Mesenchymal stem cell (in vitro differentiated cells and primary cell): Measurements from ENCODE around the gene TMEM170B.

Source experiments
- DNase-seq: peaks from one replicate; pipeline ENCODE4 v3.0.0-alpha.2; 2013
- H2AFZ ChIP-seq: one replicate; pipeline ENCODE4 v1.6.1; 2013; ENCODE audit warnings: low read depth, mild to moderate bottlenecking, control low read depth, inconsistent platforms, low read length, moderate library complexity
- H2AK5ac ChIP-seq: 2 replicates; pipeline ENCODE4 v1.6.1; 2013; ENCODE audit warnings: low read length, moderate library complexity, mild to moderate bottlenecking, inconsistent platforms; ENCODE audit not compliant: severe bottlenecking
- H2BK120ac ChIP-seq: one replicate; pipeline ENCODE4 v1.6.1; 2013; ENCODE audit warnings: low read depth, mild to moderate bottlenecking, inconsistent platforms, low read length, moderate library complexity
- H2BK12ac ChIP-seq, 2 experiments: one replicate each; pipeline ENCODE4 v1.6.1; 2013; ENCODE audit warnings: inconsistent platforms in 2 of 2, low read length in 2 of 2, mild to moderate bottlenecking in 2 of 2, moderate library complexity in 2 of 2, control low read depth in 1 of 2
- H2BK15ac ChIP-seq: one replicate; pipeline ENCODE4 v1.6.1; 2013; ENCODE audit warnings: mild to moderate bottlenecking, low read depth, inconsistent platforms; ENCODE audit not compliant: poor library complexity, severe bottlenecking
- H2BK5ac ChIP-seq: 2 replicates; pipeline ENCODE4 v1.6.1; 2013; ENCODE audit warnings: low read depth, mild to moderate bottlenecking, low read length, control low read depth, inconsistent platforms; ENCODE audit not compliant: poor library complexity, severe bottlenecking
- H3K14ac ChIP-seq, 2 experiments: one replicate each; pipeline ENCODE4 v1.6.1; 2013; ENCODE audit warnings: inconsistent platforms in 2 of 2, low read length in 2 of 2, control low read depth in 1 of 2, mild to moderate bottlenecking in 1 of 2, moderate library complexity in 1 of 2
- H3K18ac ChIP-seq, 2 experiments: one replicate each; pipeline ENCODE4 v1.6.1; 2013; ENCODE audit warnings: inconsistent platforms in 2 of 2, low read length in 2 of 2, control low read depth in 1 of 2, low read depth in 1 of 2, mild to moderate bottlenecking in 1 of 2
- H3K23ac ChIP-seq, 2 experiments: one replicate each; pipeline ENCODE4 v1.6.1; 2013; ENCODE audit warnings: inconsistent platforms in 2 of 2, low read length in 2 of 2, mild to moderate bottlenecking in 2 of 2, moderate library complexity in 2 of 2, control low read depth in 1 of 2
- H3K27ac ChIP-seq: 2 replicates; pipeline ENCODE4 v1.5.1; 2013; ENCODE audit warnings: mild to moderate bottlenecking, moderate library complexity, low read length, control low read depth, inconsistent platforms; ENCODE audit not compliant: poor library complexity, severe bottlenecking
- H3K27me3 ChIP-seq, 2 experiments: 2 replicates each; pipeline versions ENCODE4 v1.6.1 to v1.7.0; 2013; ENCODE audit warnings: low read length in 2 of 2, mild to moderate bottlenecking in 2 of 2, moderate library complexity in 2 of 2, control low read depth in 1 of 2, inconsistent platforms in 1 of 2; ENCODE audit not compliant: control insufficient read depth in 1 of 2, insufficient read depth in 1 of 2
- H3K36me3 ChIP-seq, 2 experiments: 2 replicates each; pipeline versions ENCODE4 v1.6.1 to v1.7.0; 2013; ENCODE audit warnings: low read length in 2 of 2, control low read depth in 1 of 2, inconsistent platforms in 1 of 2, low read depth in 1 of 2, mild to moderate bottlenecking in 1 of 2; ENCODE audit not compliant: insufficient read depth in 2 of 2, control insufficient read depth in 1 of 2
- H3K4ac ChIP-seq, 2 experiments: one replicate each; pipeline ENCODE4 v1.6.1; 2013; ENCODE audit warnings: inconsistent platforms in 2 of 2, low read length in 2 of 2, mild to moderate bottlenecking in 2 of 2, moderate library complexity in 2 of 2, control low read depth in 1 of 2, low read depth in 1 of 2
- H3K4me1 ChIP-seq: 2 replicates; pipeline ENCODE4 v1.6.1; 2013; ENCODE audit warnings: low read depth, low read length, control low read depth; ENCODE audit not compliant: control insufficient read depth, insufficient read depth
- H3K4me2 ChIP-seq: 2 replicates; pipeline ENCODE4 v1.6.1; 2013; ENCODE audit warnings: low read length, mild to moderate bottlenecking, inconsistent platforms; ENCODE audit not compliant: poor library complexity, severe bottlenecking
- H3K4me3 ChIP-seq, 2 experiments: 2 replicates each; pipeline versions ENCODE4 v1.5.1 to v1.7.0; 2013; ENCODE audit warnings: low read length in 2 of 2, mild to moderate bottlenecking in 2 of 2, control low read depth in 1 of 2, low read depth in 1 of 2; ENCODE audit not compliant: insufficient read depth in 1 of 2
- H3K79me1 ChIP-seq: replicated peaks from 2 replicates; pipeline ENCODE4 v1.6.1; 2013; ENCODE audit warnings: mild to moderate bottlenecking, control low read depth, low read length, inconsistent platforms; ENCODE audit not compliant: poor library complexity, severe bottlenecking
- H3K9ac ChIP-seq: 2 replicates; pipeline ENCODE4 v1.7.0; 2013; ENCODE audit warnings: mild to moderate bottlenecking, low read length, moderate library complexity
- H3K9me3 ChIP-seq: 2 replicates; pipeline ENCODE4 v1.7.0; 2013; ENCODE audit warnings: mild to moderate bottlenecking, low read length; ENCODE audit not compliant: control insufficient read depth
- H4K8ac ChIP-seq: one replicate; pipeline ENCODE4 v1.6.1; 2013; ENCODE audit warnings: inconsistent platforms, mild to moderate bottlenecking, low read length, moderate library complexity
- H4K91ac ChIP-seq: one replicate; pipeline ENCODE4 v1.6.1; 2013; ENCODE audit warnings: mild to moderate bottlenecking, low read length, inconsistent platforms
- WGBS: methylation state at CpG from one replicate; pipeline ENCODE4 v1.1.7; 2013; ENCODE audit warnings: mixed read lengths; 5-methylcytosine and 5-hydroxymethylcytosine counted together

The TMEM170B gene

DNA sequence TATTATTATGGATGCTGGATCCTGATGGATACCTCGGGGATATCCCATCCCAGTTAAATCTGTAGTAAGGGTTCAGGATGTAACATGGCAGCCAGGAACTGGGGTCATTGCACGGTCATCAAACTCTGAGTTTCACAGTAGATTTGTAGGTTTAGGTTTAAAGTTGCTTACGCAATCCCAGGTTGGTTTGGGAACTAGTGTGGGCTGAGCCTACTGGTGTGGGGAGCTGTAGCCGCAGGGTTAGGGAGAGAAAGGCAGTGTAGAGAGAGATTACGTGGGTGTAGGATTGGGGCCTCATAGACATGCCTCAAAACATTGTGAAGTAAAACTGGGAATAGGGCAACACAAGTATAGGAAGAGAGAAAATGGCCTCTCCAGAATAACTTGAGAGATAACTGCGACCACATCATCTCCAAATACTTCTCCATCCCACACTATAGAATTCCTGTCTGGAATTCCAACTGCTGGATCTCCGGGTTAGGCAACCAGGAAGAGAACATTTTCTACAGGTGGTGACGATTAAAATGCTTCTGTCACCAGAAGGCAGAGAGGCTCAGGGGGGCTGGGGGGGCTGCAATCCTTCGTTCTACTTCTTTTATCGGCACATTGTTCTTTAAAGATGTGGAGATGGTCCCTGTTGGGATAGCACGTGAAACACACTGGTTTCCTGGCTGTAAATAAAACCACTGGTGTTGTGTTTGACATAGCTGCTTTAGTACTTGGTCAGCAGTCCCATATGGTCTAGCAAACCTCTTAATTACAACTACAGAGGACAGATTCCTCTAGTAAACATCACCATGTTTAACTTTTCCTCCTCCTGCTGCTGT lies 44.9 kb upstream of the TMEM170B start:
- H3K4me2 ChIP-seq: no peak overlapping the region
- H3K14ac ChIP-seq: no peak overlapping the region
- no peaks in the 10 kb centered on the region for H3K36me3 ChIP-seq
- no peaks in the 10 kb centered on the region for H3K9me3 ChIP-seq
- H3K27ac ChIP-seq: no peak overlapping the region
- H3K27me3 ChIP-seq: peaks cover 0 to 2% of the 10 kb centered on the region in 2 experiments
- no peak overlapping the region for H2BK120ac ChIP-seq
- 68% methylated on average over 11 of the region's 11 CpGs for WGBS
- no peak overlapping the region for H3K9ac ChIP-seq
- no peak overlapping the region for H4K91ac ChIP-seq
- no peak overlapping the region for H3K4me3 ChIP-seq
- H3K79me1 ChIP-seq: no peaks in the 10 kb centered on the region
- H3K18ac ChIP-seq: no peak overlapping the region
- no peak overlapping the region for H4K8ac ChIP-seq
- peaks cover 3% of the 10 kb centered on the region for H3K4me1 ChIP-seq
- H3K23ac ChIP-seq: no peak overlapping the region
- no peak overlapping the region for H2AFZ ChIP-seq
- no peak overlapping the region for H3K4ac ChIP-seq
- no peak overlapping the region for H2BK12ac ChIP-seq
- peak; percentile 65 for DNase-seq
- no peak overlapping the region for H2BK15ac ChIP-seq
- no peak overlapping the region for H2BK5ac ChIP-seq
- peak overlapping the region; percentile 38 for H2AK5ac ChIP-seq

GRCh38 chr6:11493974-11494373 lies 43.6 kb upstream of the TMEM170B start:
- WGBS: 73% methylated on average over 5 of the region's 5 CpGs

DNA sequence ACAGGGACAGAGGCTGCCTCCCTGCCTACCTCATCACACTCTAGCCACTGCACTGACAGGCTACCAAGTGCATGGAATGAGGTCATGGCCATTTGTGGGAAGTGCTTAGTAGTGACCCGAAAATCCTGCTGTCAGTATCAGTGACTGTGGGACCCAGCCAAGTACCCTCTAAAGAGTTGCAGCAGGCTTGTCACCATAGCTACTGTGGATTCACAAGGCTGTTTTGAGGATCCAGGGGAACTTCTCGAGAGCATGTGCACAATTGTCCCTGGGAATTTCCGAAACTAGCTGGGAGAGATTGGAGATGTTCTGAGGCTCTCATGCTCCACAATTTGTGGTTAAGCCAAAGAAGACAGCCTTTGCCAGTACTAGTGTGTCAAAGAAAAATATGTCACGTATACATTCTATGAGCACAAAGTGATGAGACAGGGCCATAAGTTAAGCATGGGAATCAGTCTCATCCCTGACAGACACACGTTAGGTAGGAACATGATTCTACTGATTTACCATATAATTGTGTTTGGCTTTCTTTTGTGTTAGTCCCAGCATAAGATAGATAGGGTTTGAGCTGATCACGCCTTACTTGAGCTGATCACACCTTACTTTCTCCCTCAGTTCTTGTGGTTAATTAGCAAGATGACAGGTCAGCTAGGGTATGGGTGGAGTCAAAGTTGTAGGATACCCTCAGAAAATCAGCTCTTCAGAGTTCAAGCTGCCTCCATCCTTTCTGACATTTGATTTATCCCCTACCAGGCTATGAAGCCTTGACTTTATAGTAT lies 42.6 kb upstream of the TMEM170B start:
- H3K27me3 ChIP-seq: peaks cover 0 to 2% of the 10 kb centered on the region in 2 experiments
- peak overlapping the region; percentile 33 for H2AK5ac ChIP-seq
- no peaks in the 10 kb centered on the region for H3K79me1 ChIP-seq
- H3K9ac ChIP-seq: no peak overlapping the region
- no peak overlapping the region for H3K23ac ChIP-seq
- H3K9me3 ChIP-seq: no peaks in the 10 kb centered on the region
- H2BK5ac ChIP-seq: no peak overlapping the region
- no peaks in the 10 kb centered on the region for H3K36me3 ChIP-seq
- H2BK15ac ChIP-seq: no peak overlapping the region
- H3K4me3 ChIP-seq: no peak overlapping the region
- no peak overlapping the region for H4K91ac ChIP-seq
- H3K18ac ChIP-seq: peak overlapping the region in 1 of 2 experiments; percentile 40
- no peak overlapping the region for H2BK12ac ChIP-seq
- no peak overlapping the region for H3K14ac ChIP-seq
- H3K27ac ChIP-seq: no peak overlapping the region
- H3K4ac ChIP-seq: no peak overlapping the region
- no peak overlapping the region for H3K4me2 ChIP-seq
- H3K4me1 ChIP-seq: peaks cover 3% of the 10 kb centered on the region
- no peak overlapping the region for H2AFZ ChIP-seq
- WGBS: 71% methylated on average over 4 of the region's 6 CpGs
- no peak overlapping the region for H4K8ac ChIP-seq
- no peak overlapping the region for H2BK120ac ChIP-seq
- DNase-seq: peak; percentile 77

More at GRCh38 chr6:11493974-11494373, 43.6 kb upstream of the TMEM170B start:
- Histone ChIP-seq H4K8ac (no peak overlapping the region), H3K4me3 (no peak overlapping the region), H2AFZ (no peak overlapping the region), H3K4me2 (no peak overlapping the region), H3K14ac (no peak overlapping the region), H3K9ac (no peak overlapping the region), H2BK5ac (no peak overlapping the region), H3K18ac (no peak overlapping the region), H3K79me1 (no peaks in the 10 kb centered on the region), H3K4me1 (peaks cover 3% of the 10 kb centered on the region), H2BK12ac (peak overlapping the region in 1 of 2 experiments; percentile 41), H2BK120ac (no peak overlapping the region), H3K4ac (no peak overlapping the region), H3K27ac (no peak overlapping the region), H3K27me3 (peaks cover 0 to 2% of the 10 kb centered on the region in 2 experiments), H2AK5ac (no peak overlapping the region), H2BK15ac (no peak overlapping the region), H3K9me3 (no peaks in the 10 kb centered on the region), H4K91ac (no peak overlapping the region), H3K23ac (no peak overlapping the region), H3K36me3 (no peaks in the 10 kb centered on the region)
- no peak for DNase-seq

- H3K27me3 ChIP-seq: no peaks in the 10 kb centered on the region
- no peak overlapping the region for H3K4me2 ChIP-seq
- H3K4me1 ChIP-seq: peaks cover 3% of the 10 kb centered on the region
- H3K79me1 ChIP-seq: no peaks in the 10 kb centered on the region
- H2BK15ac ChIP-seq: no peak overlapping the region
- no peak overlapping the region for H3K4me3 ChIP-seq
- H3K23ac ChIP-seq: no peak overlapping the region
- 75% methylated on average over 3 of the region's 4 CpGs for WGBS
- H3K9me3 ChIP-seq: no peaks in the 10 kb centered on the region
- H3K14ac ChIP-seq: no peak overlapping the region
- H3K36me3 ChIP-seq: no peaks in the 10 kb centered on the region
- no peak overlapping the region for H2AFZ ChIP-seq
- H3K27ac ChIP-seq: no peak overlapping the region
- H3K18ac ChIP-seq: peak overlapping the region; percentile 5 to 40
- H2BK120ac ChIP-seq: no peak overlapping the region
- no peak overlapping the region for H2AK5ac ChIP-seq
- H3K9ac ChIP-seq: peak overlapping the region; percentile 60
- no peak overlapping the region for H4K8ac ChIP-seq
- no peak overlapping the region for H4K91ac ChIP-seq
- peak overlapping the region in 1 of 2 experiments; percentile 76 for H3K4ac ChIP-seq
- H2BK5ac ChIP-seq: no peak overlapping the region
- peak overlapping the region in 1 of 2 experiments; percentile 45 for H2BK12ac ChIP-seq
- DNase-seq: no peak
Observed at GRCh38 chr6:11495565-11496145, 41.9 kb upstream of the TMEM170B start.
